SH-SY5Y (cell line): ENCODE results near the gene SLC7A14.

Experiments
- GATA2 ChIP-seq: IDR thresholded peaks from 2 replicates; pipeline ENCODE4 v1.6.1; 2011; ENCODE audit warnings: mild to moderate bottlenecking, low read depth, low read length
- GATA3 ChIP-seq: IDR thresholded peaks from 2 replicates; pipeline ENCODE4 v1.6.1; 2011; ENCODE audit warnings: low read depth, mild to moderate bottlenecking, low read length, moderate library complexity

- no peak for TF ChIP-seq GATA2
- TF ChIP-seq GATA3 = no peak
These were observed 22.6 kb upstream of the SLC7A14 start for GRCh38 chr3:170608475-170608874.
